Cardiac fibroblast (primary cell): ENCODE measurements around the gene CNTNAP1.
"Not testable (repeated sequence)": the region's sequence is repeated elsewhere in the genome, so short reads cannot be mapped to it uniquely, and the experiment has no call there.

Experiments used
- DNase-seq, 2 donors: peaks; one replicate each; pipeline versions ENCODE4 v3.0.0 to v3.0.0-alpha.2; 2010; ENCODE audit warnings: low read depth in 2 of 2
- H3K4me3 ChIP-seq, 2 donors: replicated peaks in 1 of 2; 1 replicate in 1 of 2; 2 replicates in 1 of 2; pipeline ENCODE4 v1.5.1; 2011; ENCODE audit warnings: low read depth in 2 of 2, low read length in 2 of 2, mild to moderate bottlenecking in 2 of 2, moderate library complexity in 1 of 2
- CTCF ChIP-seq: IDR thresholded peaks from one replicate; pipeline ENCODE4 v1.5.1; 2011; ENCODE audit warnings: low read depth, mild to moderate bottlenecking, low read length, inconsistent platforms

CNTNAP1 gene

GRCh38 chr17:42651392-42651791, 30.9 kb upstream of the CNTNAP1 start:
- no peak for DNase-seq
- no peak for TF ChIP-seq CTCF
- no peak overlapping the region for H3K4me3 ChIP-seq

- H3K4me3 ChIP-seq: peak overlapping the region; percentile 14 to 24
Observed at GRCh38 chr17:42653179-42654124, 28.9 kb upstream of the CNTNAP1 start.

GRCh38 chr17:42655528-42655927, 26.8 kb upstream of the CNTNAP1 start:
- H3K4me3 ChIP-seq: no peak overlapping the region
- peak in 1 of 2 donors; percentile 19 for DNase-seq
- TF ChIP-seq CTCF: no peak

More at GRCh38 chr17:42653179-42654124, 28.9 kb upstream of the CNTNAP1 start:
- no peak for TF ChIP-seq CTCF
- DNase-seq: peak; percentile 73 to 89

- no peak overlapping the region for H3K4me3 ChIP-seq
- TF ChIP-seq CTCF: no peak
- DNase-seq: no peak
Observed at GRCh38 chr17:42657824-42658588, 24.3 kb upstream of the CNTNAP1 start.

- no peak for TF ChIP-seq CTCF
- peak within 1 kb of the TSS; percentile 69 to 70 for H3K4me3 ChIP-seq
- DNase-seq: peak; percentile 88 to 93
Observed at GRCh38 chr17:42659079-42659931, 23.0 kb upstream of the CNTNAP1 start, which contains the start of gene TUBG2. TUBG2 (plus strand) TSS chr17:42659284; CDS start chr17:42659504, 220 bp downstream.

- peak overlapping the region; percentile 69 to 70 for H3K4me3 ChIP-seq
- DNase-seq: not testable (repeated sequence)
Observed at GRCh38 chr17:42659932-42660274, 22.4 kb upstream of the CNTNAP1 start.
